ENCODE measurements around the gene RBL1.

The RBL1 gene

GRCh38 chr20:36971103-36971502 is 124.7 kb downstream of the RBL1 start:
- ChIA-PET CTCF (no interaction called here), POLR2A (no interaction called here)
- TF ChIP-seq ZNF311 (tag by site-specific recombination; IDR thresholded peaks at IDR 0.05; ENCODE audit: borderline replicate concordance) (no peak), ZFHX2 (tag by site-specific recombination; conservative IDR thresholded peaks at IDR 0.05) (no peak), ZNF112 (tag by site-specific recombination; IDR thresholded peaks at IDR 0.05) (no peak), ZNF843 (tag by site-specific recombination; IDR thresholded peaks at IDR 0.05) (no peak), ZNF747 (tag by site-specific recombination; IDR thresholded peaks at IDR 0.05) (no peak), ZNF404 (tag by site-specific recombination; IDR thresholded peaks at IDR 0.05) (no peak), ZNF555 (tag by site-specific recombination; conservative IDR thresholded peaks at IDR 0.05) (no peak), TCF7L2 (IDR thresholded peaks at IDR 0.05; ENCODE audit: borderline replicate concordance, low read depth, low read length) (no peak), ZNF184 (tag by site-specific recombination; IDR thresholded peaks at IDR 0.05) (no peak), RBAK (tag by site-specific recombination; IDR thresholded peaks at IDR 0.05) (no peak), SETDB1 (IDR thresholded peaks at IDR 0.05; ENCODE audit: insufficient read length, low read length) (no peak), HOXC10 (CRISPR knock-in tag; IDR thresholded peaks at IDR 0.05) (no peak), CTCF (tag by site-specific recombination; IDR thresholded peaks at IDR 0.05) (no peak), ZNF610 (tag by site-specific recombination; IDR thresholded peaks at IDR 0.05; ENCODE audit: borderline replicate concordance) (no peak), ZNF148 (tag by site-specific recombination; IDR thresholded peaks at IDR 0.05; ENCODE audit: borderline replicate concordance) (no peak), ZNF37A (tag by site-specific recombination; IDR thresholded peaks at IDR 0.05) (no peak), ZNF16 (tag by site-specific recombination; IDR thresholded peaks at IDR 0.05; ENCODE audit: low read depth) (no peak), KLF1 (tag by site-specific recombination; IDR thresholded peaks at IDR 0.05) (no peak), ZNF423 (tag by site-specific recombination; IDR thresholded peaks at IDR 0.05) (no peak), BCL11A (tag by site-specific recombination; IDR thresholded peaks at IDR 0.05; ENCODE audit: low read depth) (no peak)
- Histone ChIP-seq H3K4me3 (ENCODE audit: low read depth, low read length) (no peak overlapping the region), H3K36me3 (ENCODE audit: control insufficient read depth in 2 of 2, insufficient read depth in 1 of 2, low read length in 2 of 2) (no peaks in the 10 kb centered on the region), H3K4me1 (ENCODE audit: control insufficient read depth, insufficient read depth, low read length) (no peaks in the 10 kb centered on the region), H3K9me3 (ENCODE audit: control insufficient read depth, insufficient read depth, low read depth, low read length) (no peaks in the 10 kb centered on the region), H3K27ac (ENCODE audit: extremely low read depth, low read depth, low read length) (no peak overlapping the region)

- no peak overlapping the region for H3K27ac ChIP-seq (ENCODE audit: extremely low read depth, low read depth, low read length)
- no peak overlapping the region for H3K4me3 ChIP-seq (ENCODE audit: low read depth, low read length)
- POLR2A ChIA-PET: no interaction called here
- no peaks in the 10 kb centered on the region for H3K9me3 ChIP-seq (ENCODE audit: control insufficient read depth, insufficient read depth, low read depth, low read length)
- no peaks in the 10 kb centered on the region for H3K36me3 ChIP-seq (ENCODE audit: control insufficient read depth in 2 of 2, insufficient read depth in 1 of 2, low read length in 2 of 2)
- CTCF ChIA-PET: interaction anchor here (0.7 kb wide), 1 partner anchor 20 kb away, joined by 3 read pairs; no protein-coding TSS in a partner anchor
- H3K4me1 ChIP-seq (ENCODE audit: control insufficient read depth, insufficient read depth, low read length): no peaks in the 10 kb centered on the region
- TF ChIP-seq ZNF416 (tag by site-specific recombination; IDR thresholded peaks at IDR 0.05) (no peak), ZNF132 (tag by site-specific recombination; IDR thresholded peaks at IDR 0.05; ENCODE audit: borderline replicate concordance) (no peak), ZNF26 (tag by site-specific recombination; IDR thresholded peaks at IDR 0.05) (no peak), INSM2 (tag by site-specific recombination; IDR thresholded peaks at IDR 0.05) (no peak), ZNF23 (tag by site-specific recombination; IDR thresholded peaks at IDR 0.05; ENCODE audit: borderline replicate concordance) (no peak), ZNF571 (tag by site-specific recombination; IDR thresholded peaks at IDR 0.05) (no peak), ZNF214 (tag by site-specific recombination; IDR thresholded peaks at IDR 0.05; ENCODE audit: borderline replicate concordance) (no peak), TRIM28 (IDR thresholded peaks at IDR 0.05; ENCODE audit: borderline replicate concordance, low read length) (no peak), SCRT1 (tag by site-specific recombination; IDR thresholded peaks at IDR 0.05; ENCODE audit: borderline replicate concordance) (no peak)
These were observed 126.2 kb downstream of the RBL1 start for GRCh38 chr20:36969478-36970186.

Measured in HEK293 (cell line).